ENCODE data around the gene POLR3H. TPM values are rescaled to one million over a fixed set of nuclear protein-coding genes. Genes with fewer than 3 reads are reported as not detected.

POLR3H gene
- polyA plus RNA-seq, 3 donors = 9.4 to 19.0 (median 10.4) TPM

DNA sequence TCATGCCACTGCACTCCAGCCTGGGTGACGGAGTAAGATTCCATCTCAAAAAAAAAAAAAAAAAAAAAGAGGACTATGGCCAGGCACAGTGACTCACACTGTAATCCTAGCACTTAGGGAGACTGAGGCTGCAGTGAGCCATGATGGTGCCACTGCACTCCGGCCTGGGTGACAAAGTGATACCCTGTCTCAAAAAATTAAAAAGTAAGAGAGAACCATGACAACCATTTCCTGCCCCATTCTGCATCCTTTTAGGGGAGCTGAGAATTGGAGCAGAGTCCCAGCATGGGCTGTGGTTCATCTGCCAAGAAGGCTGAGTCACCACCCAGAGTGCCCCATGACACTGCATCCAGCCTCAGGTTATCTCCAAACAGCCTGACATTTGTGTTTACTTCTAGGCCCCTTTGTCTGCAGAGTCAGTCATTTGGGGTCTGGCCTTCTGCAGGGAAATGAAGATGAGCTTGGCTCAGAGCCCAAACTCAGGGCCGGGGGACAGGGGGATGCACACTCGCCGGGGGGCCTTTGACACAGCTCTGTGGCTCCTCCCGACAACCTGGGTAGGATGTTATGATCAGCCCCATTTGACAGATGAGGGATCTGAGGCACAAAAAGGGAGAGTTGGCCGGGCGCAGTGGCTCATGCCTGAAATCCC, 21.3 kb upstream of the POLR3H start:
- intact Hi-C loops (cut with micrococcal nuclease) = no loop called here
- H3K27ac Mint-ChIP-seq = peak overlapping the region in 1 of 7 donors; percentile 57
- 68% methylated on average over 4 of the region's 8 CpGs for WGBS (ENCODE audit: insufficient coverage)

DNA sequence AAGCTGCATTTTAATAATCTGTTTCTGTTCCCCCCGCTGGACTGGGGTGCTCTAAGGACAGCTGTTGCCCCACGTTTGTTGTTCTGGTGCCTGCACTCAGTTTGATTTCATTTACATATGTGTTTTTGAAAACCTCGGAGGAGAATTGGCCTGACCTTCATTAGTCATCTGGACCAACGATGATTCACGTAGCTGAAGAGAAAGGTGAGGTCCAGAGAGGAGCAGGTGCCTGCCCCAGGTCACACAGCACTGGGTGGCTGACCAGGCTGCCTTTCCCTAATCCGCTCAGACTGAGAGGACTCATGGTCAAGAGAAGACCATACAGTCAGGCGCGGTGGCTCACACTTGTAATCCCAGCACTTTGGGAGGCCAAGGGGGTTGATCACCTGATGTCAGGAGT, 20.3 kb upstream of the POLR3H start:
- Mint-ChIP-seq H3K36me3 (no peaks in the 10 kb centered on the region), H3K4me1 (no peaks in the 10 kb centered on the region), H3K9me3 (no peaks in the 10 kb centered on the region), H3K27me3 (ENCODE audit: low read depth in 3 of 3) (peaks cover 20 to 45% (median 44%) of the 10 kb centered on the region in 3 donors), H3K4me3 (no peak overlapping the region), H3K27ac (no peak overlapping the region)
- H3K9me3 ChIP-seq (replicated peaks in 1 of 2; ENCODE audit: control insufficient read depth in 1 of 2, insufficient read depth in 1 of 2, low read length in 2 of 2) = no peaks in the 10 kb centered on the region
- no peaks in the 10 kb centered on the region for H3K79me2 ChIP-seq (ENCODE audit: insufficient read depth, low read length)
- no peaks in the 10 kb centered on the region for H3K36me3 ChIP-seq (replicated peaks in 1 of 2; ENCODE audit: control insufficient read depth in 1 of 2, insufficient read depth in 2 of 2, low read length in 2 of 2)
- peaks cover 0 to 20% of the 10 kb centered on the region in 2 donors for H3K27me3 ChIP-seq (ENCODE audit: control insufficient read depth in 2 of 2, insufficient read depth in 2 of 2, low read length in 2 of 2)
- intact Hi-C loops (cut with micrococcal nuclease) = no loop called here
- H3K4me3 ChIP-seq (replicated peaks in 1 of 3; ENCODE audit: low read depth in 2 of 3, low read length in 3 of 3) = no peak overlapping the region
- H3K4me1 ChIP-seq (ENCODE audit: control insufficient read depth in 1 of 2, insufficient read depth in 2 of 2, low read length in 2 of 2) = no peaks in the 10 kb centered on the region
- H3K4me2 ChIP-seq (replicated peaks; ENCODE audit: extremely low read depth, low read length, poor library complexity, severe bottlenecking) = no peak overlapping the region
- DNase-seq = no peak
- TF ChIP-seq, protein P1, sequence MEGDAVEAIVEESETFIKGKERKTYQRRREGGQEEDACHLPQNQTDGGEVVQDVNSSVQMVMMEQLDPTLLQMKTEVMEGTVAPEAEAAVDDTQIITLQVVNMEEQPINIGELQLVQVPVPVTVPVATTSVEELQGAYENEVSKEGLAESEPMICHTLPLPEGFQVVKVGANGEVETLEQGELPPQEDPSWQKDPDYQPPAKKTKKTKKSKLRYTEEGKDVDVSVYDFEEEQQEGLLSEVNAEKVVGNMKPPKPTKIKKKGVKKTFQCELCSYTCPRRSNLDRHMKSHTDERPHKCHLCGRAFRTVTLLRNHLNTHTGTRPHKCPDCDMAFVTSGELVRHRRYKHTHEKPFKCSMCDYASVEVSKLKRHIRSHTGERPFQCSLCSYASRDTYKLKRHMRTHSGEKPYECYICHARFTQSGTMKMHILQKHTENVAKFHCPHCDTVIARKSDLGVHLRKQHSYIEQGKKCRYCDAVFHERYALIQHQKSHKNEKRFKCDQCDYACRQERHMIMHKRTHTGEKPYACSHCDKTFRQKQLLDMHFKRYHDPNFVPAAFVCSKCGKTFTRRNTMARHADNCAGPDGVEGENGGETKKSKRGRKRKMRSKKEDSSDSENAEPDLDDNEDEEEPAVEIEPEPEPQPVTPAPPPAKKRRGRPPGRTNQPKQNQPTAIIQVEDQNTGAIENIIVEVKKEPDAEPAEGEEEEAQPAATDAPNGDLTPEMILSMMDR (IDR thresholded peaks at IDR 0.05) = no peak
- no peak overlapping the region for H3K27ac ChIP-seq (ENCODE audit: low read depth in 1 of 2, low read length in 2 of 2)
- no peak overlapping the region for H2AFZ ChIP-seq (ENCODE audit: insufficient read depth, low read depth, low read length, poor library complexity, severe bottlenecking)
- H3K9ac ChIP-seq (ENCODE audit: insufficient read depth, low read length, poor library complexity, severe bottlenecking) = no peak overlapping the region
- 95% methylated on average over 8 of the region's 8 CpGs for WGBS (ENCODE audit: insufficient coverage)
- H4K20me1 ChIP-seq (ENCODE audit: insufficient read depth, low read length) = no peaks in the 10 kb centered on the region

More for the DNA sequence above, 21.3 kb upstream of the POLR3H start:
- Mint-ChIP-seq H3K4me1 (no peaks in the 10 kb centered on the region), H3K27me3 (ENCODE audit: low read depth in 3 of 3) (peaks cover 13 to 37% (median 36%) of the 10 kb centered on the region in 3 donors), H3K36me3 (no peaks in the 10 kb centered on the region), H3K4me3 (no peak overlapping the region), H3K9me3 (no peaks in the 10 kb centered on the region)
- TF ChIP-seq, protein P1 (IDR thresholded peaks at IDR 0.05) = no peak
- Histone ChIP-seq H2AFZ (ENCODE audit: insufficient read depth, low read depth, low read length, poor library complexity, severe bottlenecking) (no peak overlapping the region), H4K20me1 (ENCODE audit: insufficient read depth, low read length) (no peaks in the 10 kb centered on the region), H3K9me3 (replicated peaks in 1 of 2; ENCODE audit: control insufficient read depth in 1 of 2, insufficient read depth in 1 of 2, low read length in 2 of 2) (no peaks in the 10 kb centered on the region), H3K36me3 (replicated peaks in 1 of 2; ENCODE audit: control insufficient read depth in 1 of 2, insufficient read depth in 2 of 2, low read length in 2 of 2) (no peaks in the 10 kb centered on the region), H3K9ac (ENCODE audit: insufficient read depth, low read length, poor library complexity, severe bottlenecking) (no peak overlapping the region), H3K27ac (ENCODE audit: low read depth in 1 of 2, low read length in 2 of 2) (no peak overlapping the region), H3K4me2 (replicated peaks; ENCODE audit: extremely low read depth, low read length, poor library complexity, severe bottlenecking) (no peak overlapping the region), H3K27me3 (ENCODE audit: control insufficient read depth in 2 of 2, insufficient read depth in 2 of 2, low read length in 2 of 2) (peaks cover 0 to 13% of the 10 kb centered on the region in 2 donors), H3K4me3 (replicated peaks in 1 of 3; ENCODE audit: low read depth in 2 of 3, low read length in 3 of 3) (no peak overlapping the region), H3K4me1 (ENCODE audit: control insufficient read depth in 1 of 2, insufficient read depth in 2 of 2, low read length in 2 of 2) (no peaks in the 10 kb centered on the region), H3K79me2 (ENCODE audit: insufficient read depth, low read length) (no peaks in the 10 kb centered on the region)
- peak in 1 of 3 donors; percentile 20 for DNase-seq

Measured in CD14-positive monocyte (primary cell).